K562 (cell line): ENCODE results near the gene STEEP1. TPM values are rescaled to one million over a fixed set of nuclear protein-coding genes. Genes with fewer than 3 reads are reported as not detected.
A peak's percentile ranks its signal among the peaks of the same experiment; 100 is the strongest.

Experiments used
- ATAC-seq: fragments of 200-7000 bp; cut with Tn5 transposase; 3 replicates; pipeline ENCODE4 v1.9.1; 2020; ENCODE audit warnings: moderate library complexity
- BruUV-seq: library from RNA; stranded (reverse); fragments of 400-500 nt; replicated peaks from 2 replicates; lab custom pipeline; 2021; lab: Mats Ljungman, UMichigan
- CTCF ChIA-PET: fragments of 300-600 bp; formaldehyde crosslinking; extraction: SDS; loops from one replicate; lab custom pipeline; 2021; ENCODE audit warnings: low intra/inter-chr PET ratio; lab: Yijun Ruan, JAX
- POLR2A ChIA-PET: fragments of 300-600, 350-650 bp; sonication (Branson Sonifier 250); formaldehyde crosslinking; extraction: SDS; loops from one replicate; lab custom pipeline; 2021; ENCODE audit warnings: antibody characterized with exemption, inconsistent platforms; lab: Yijun Ruan, JAX
- DNase-seq, 4 experiments: peaks; one replicate each; pipeline versions ENCODE4 v3.0.0 to v3.0.0-alpha.2; 2011 to 2018; ENCODE audit warnings: low spot score in 3 of 4, mixed read lengths in 3 of 4; ENCODE audit errors: extremely low read depth in 1 of 4
- FAIRE-seq: peaks from 2 replicates; lab custom pipeline; 2011; peaks lifted over from hg19 to GRCh38; lab: Jason Lieb, UNC
- H2AFZ ChIP-seq: 2 replicates; pipeline ENCODE4 v1.6.0; 2011; ENCODE audit warnings: low read depth, low read length, control low read depth, inconsistent platforms
- H3K27ac ChIP-seq: fragments of 200-600 bp; 3 replicates; pipeline ENCODE4 v1.8.0; 2011; ENCODE audit warnings: low read depth, mild to moderate bottlenecking, control low read depth, inconsistent platforms, low read length, moderate library complexity, mixed read lengths; ENCODE audit errors: extremely low read depth
- H3K27me3 ChIP-seq, 2 experiments: fragments of 300-600 bp in 1 of 2; 2 replicates in 1 of 2; 3 replicates in 1 of 2; pipeline versions ENCODE4 v1.6.0 to v1.8.0; 2011; ENCODE audit warnings: inconsistent platforms in 2 of 2, low read length in 2 of 2, mild to moderate bottlenecking in 1 of 2, mixed read lengths in 1 of 2, moderate library complexity in 1 of 2; ENCODE audit not compliant: control insufficient read depth in 2 of 2, insufficient read depth in 2 of 2
- H3K36me3 ChIP-seq: fragments of 300-600 bp; 3 replicates; pipeline ENCODE4 v1.8.0; 2011; ENCODE audit warnings: mild to moderate bottlenecking, low read length, inconsistent platforms; ENCODE audit not compliant: control insufficient read depth, insufficient read depth
- H3K4me1 ChIP-seq, 2 experiments: fragments of 200-600 bp in 1 of 2; replicated peaks in 1 of 2; 2 replicates in 1 of 2; 3 replicates in 1 of 2; pipeline versions ENCODE4 v1.5.1 to v1.8.0; 2011; ENCODE audit warnings: inconsistent platforms in 2 of 2, low read length in 2 of 2, mild to moderate bottlenecking in 1 of 2, mixed read lengths in 1 of 2, moderate library complexity in 1 of 2; ENCODE audit not compliant: control insufficient read depth in 2 of 2, insufficient read depth in 2 of 2
- H3K4me2 ChIP-seq: 2 replicates; pipeline ENCODE4 v1.6.1; 2011; ENCODE audit warnings: low read length, control low read depth, inconsistent platforms, mixed read lengths; ENCODE audit not compliant: insufficient read depth
- H3K4me3 ChIP-seq: fragments of 200-600 bp; sonication (generic), shearing (Covaris generic); 2 replicates; pipeline ENCODE4 v1.5.1; 2016; ENCODE audit warnings: control low read depth, inconsistent platforms
- H3K79me2 ChIP-seq: fragments of 200-600 bp; 3 replicates; pipeline ENCODE4 v1.8.0; 2011; ENCODE audit warnings: low read length, inconsistent platforms; ENCODE audit not compliant: control insufficient read depth, insufficient read depth
- H3K9ac ChIP-seq, 2 experiments: 2 replicates each; pipeline versions ENCODE4 v1.6.0 to v1.6.1; 2011; ENCODE audit warnings: low read depth in 2 of 2, low read length in 2 of 2, control low read depth in 1 of 2, inconsistent platforms in 1 of 2, mild to moderate bottlenecking in 1 of 2, mixed read lengths in 1 of 2; ENCODE audit not compliant: insufficient read depth in 1 of 2
- H3K9me1 ChIP-seq: one replicate; pipeline ENCODE4 v1.6.0; 2011; ENCODE audit warnings: inconsistent platforms, mild to moderate bottlenecking, low read length, moderate library complexity; ENCODE audit not compliant: control insufficient read depth, insufficient read depth
- H3K9me3 ChIP-seq: replicated peaks from 2 replicates; pipeline ENCODE4 v1.5.1; 2011; ENCODE audit warnings: low read depth, low read length, inconsistent platforms; ENCODE audit not compliant: control insufficient read depth, insufficient read depth
- H4K20me1 ChIP-seq: replicated peaks from 2 replicates; pipeline ENCODE4 v1.6.1; 2011; ENCODE audit warnings: low read length, inconsistent platforms, mixed read lengths; ENCODE audit not compliant: control insufficient read depth, insufficient read depth
- CREB1 ChIP-seq, 2 experiments: sonication (generic) in 1 of 2; formaldehyde crosslinking in 1 of 2; IDR thresholded peaks; 2 replicates each; pipeline versions ENCODE4 v1.6.1 to v1.8.0; 2012 to 2022; ENCODE audit warnings: inconsistent platforms in 1 of 2, mild to moderate bottlenecking in 1 of 2, missing genetic modification reagents in 1 of 2, moderate library complexity in 1 of 2
- EP400 ChIP-seq: fragments of 450-650 bp; IDR thresholded peaks from 2 replicates; pipeline ENCODE4 v1.6.1; 2017; ENCODE audit warnings: antibody characterized with exemption, mild to moderate bottlenecking, moderate library complexity
- ZKSCAN1 ChIP-seq: fragments of 150-350 bp; IDR thresholded peaks from 2 replicates; pipeline ENCODE4 v1.6.1; 2016; ENCODE audit warnings: low read depth, low read length
- ZNF316 ChIP-seq: fragments of 450-650 bp; IDR thresholded peaks from 2 replicates; pipeline ENCODE4 v1.6.1; 2016
- ZNF583 ChIP-seq: fragments of 250-450 bp; sonication (Bioruptor Pico); IDR thresholded peaks from 2 replicates; pipeline ENCODE4 v1.4.0; 2020
- WGBS: fragments of 100-300 bp; shearing (Covaris generic); methylation state at CpG from one replicate; pipeline ENCODE4 v1.1.6; 2016; ENCODE audit warnings: low coverage, mixed read lengths; ENCODE audit not compliant: insufficient coverage; ENCODE audit errors: missing lambda C conversion rate; 5-methylcytosine and 5-hydroxymethylcytosine counted together
- in situ Hi-C: fragments of 300-500 bp; cut with MboI; formaldehyde crosslinking; loops from 4 replicates; pipeline ENCODE4 v1.15.0; 2018; ENCODE audit warnings: inconsistent platforms, mixed read lengths
- intact Hi-C: fragments of 100-400 bp; cut with micrococcal nuclease; formaldehyde crosslinking; loops from 2 replicates; pipeline ENCODE4 v1.14.2; 2022
- polyA plus RNA-seq, 8 experiments: library from polyadenylated mRNA; depleted of rRNA in 4 of 8; stranded (reverse) in 5 of 8; unstranded in 3 of 8; fragments of >200 nt; fragmentation: Nextera tagmentation in 2 of 8; fragmentation: Illumina TruSeq in 1 of 8; extraction: Ambion mirVana in 2 of 8; extraction: Trizol in 1 of 8; gene quantifications; 2 replicates each; pipeline versions ENCODE4 v1.2.1 to v1.2.3, GENCODE V29; 2011 to 2014; ENCODE audit warnings: inconsistent platforms in 1 of 8, missing spikeins in 1 of 8
- total RNA-seq, 7 experiments: library from RNA; depleted of rRNA in 6 of 7; stranded (reverse); fragments of >200 nt in 6 of 7; fragmentation: Illumina TruSeq in 2 of 7; extraction: Trizol in 2 of 7; gene quantifications; 2 replicates each; pipeline versions ENCODE4 v1.2.1 to v1.2.3, GENCODE V29; 2011 to 2021; ENCODE audit warnings: low replicate concordance in 1 of 7
- TF ChIP-seq, protein P1 (sequence below): IDR thresholded peaks from 2 replicates; pipeline ENCODE4 v1.6.1; 2011; ENCODE audit warnings: borderline replicate concordance, low read depth, mild to moderate bottlenecking, moderate library complexity, low read length; ENCODE audit not compliant: insufficient read depth, poor library complexity, severe bottlenecking
- TF ChIP-seq, protein P2 (sequence below): fragments of 250-450 bp; sonication (Bioruptor Pico); IDR thresholded peaks from 2 replicates; pipeline ENCODE4 v1.4.0; 2020; ENCODE audit warnings: mild to moderate bottlenecking, moderate library complexity

The STEEP1 gene
- total and polyA plus RNA-seq, 9 of the 15 experiments (the other 6 are each of a cell fraction or from before 2014, with no cell fraction given), result 15.0 to 73.7 (median 40.3) TPM

DNA sequence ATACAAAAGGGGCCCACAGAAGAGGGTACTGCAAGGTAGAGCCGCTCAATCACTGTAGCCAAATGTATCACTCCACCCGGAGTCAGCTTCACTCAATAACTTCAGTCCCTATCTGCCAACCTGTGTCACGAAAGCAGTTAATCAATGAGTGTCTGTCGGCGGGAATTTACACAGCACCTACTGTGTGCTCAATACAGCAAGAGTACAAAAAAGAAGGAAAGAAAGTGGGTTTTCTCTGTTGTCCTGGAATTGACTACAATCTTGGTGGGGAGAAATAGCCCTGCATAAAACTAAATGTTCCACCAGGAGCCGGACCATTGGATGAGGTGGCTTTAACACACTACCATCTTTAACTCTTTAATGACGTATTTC, 41.8 kb upstream of the STEEP1 start:
- CTCF ChIA-PET, result no interaction called here
- DNase-seq, result no peak
- H3K4me3 ChIP-seq, result peak overlapping the region; percentile 84
- peak overlapping the region; percentile 99 for H2AFZ ChIP-seq
- intact Hi-C loops (loop anchor here (5.0 to 10.0 kb wide), 2 partner anchors 85 to 92 kb away; partner anchors contain the start of gene SEPTIN6), in situ Hi-C loops (no loop called here)
- 59% methylated on average over 7 of the region's 7 CpGs for WGBS
- H3K27ac ChIP-seq, result peak overlapping the region; percentile 95
- no peak for ATAC-seq
- no TSS peak for BruUV-seq
- H3K36me3 ChIP-seq, result peaks cover 24% of the 10 kb centered on the region
- POLR2A ChIA-PET, result interaction anchor here (0.9 kb wide), 1 partner anchor 10 kb away, joined by 4 read pairs; no protein-coding TSS in a partner anchor
- H3K9ac ChIP-seq, result peak overlapping the region; percentile 40 to 92; a peak in 3 of 4 replicates
- no peaks in the 10 kb centered on the region for H3K27me3 ChIP-seq
- peak; percentile 94 for TF ChIP-seq ZKSCAN1
- TF ChIP-seq ZNF583 (CRISPR knock-in tag), result no peak
- peaks cover 20% of the 10 kb centered on the region for H4K20me1 ChIP-seq
- H3K4me1 ChIP-seq, result peaks cover 7 to 12% of the 10 kb centered on the region in 2 experiments; a peak in 4 of 5 replicates
- H3K4me2 ChIP-seq, result peak overlapping the region; percentile 88
- peak; percentile 11 for FAIRE-seq
- peaks cover 47% of the 10 kb centered on the region for H3K79me2 ChIP-seq
- H3K9me1 ChIP-seq, result no peaks in the 10 kb centered on the region
- no peaks in the 10 kb centered on the region for H3K9me3 ChIP-seq

DNA sequence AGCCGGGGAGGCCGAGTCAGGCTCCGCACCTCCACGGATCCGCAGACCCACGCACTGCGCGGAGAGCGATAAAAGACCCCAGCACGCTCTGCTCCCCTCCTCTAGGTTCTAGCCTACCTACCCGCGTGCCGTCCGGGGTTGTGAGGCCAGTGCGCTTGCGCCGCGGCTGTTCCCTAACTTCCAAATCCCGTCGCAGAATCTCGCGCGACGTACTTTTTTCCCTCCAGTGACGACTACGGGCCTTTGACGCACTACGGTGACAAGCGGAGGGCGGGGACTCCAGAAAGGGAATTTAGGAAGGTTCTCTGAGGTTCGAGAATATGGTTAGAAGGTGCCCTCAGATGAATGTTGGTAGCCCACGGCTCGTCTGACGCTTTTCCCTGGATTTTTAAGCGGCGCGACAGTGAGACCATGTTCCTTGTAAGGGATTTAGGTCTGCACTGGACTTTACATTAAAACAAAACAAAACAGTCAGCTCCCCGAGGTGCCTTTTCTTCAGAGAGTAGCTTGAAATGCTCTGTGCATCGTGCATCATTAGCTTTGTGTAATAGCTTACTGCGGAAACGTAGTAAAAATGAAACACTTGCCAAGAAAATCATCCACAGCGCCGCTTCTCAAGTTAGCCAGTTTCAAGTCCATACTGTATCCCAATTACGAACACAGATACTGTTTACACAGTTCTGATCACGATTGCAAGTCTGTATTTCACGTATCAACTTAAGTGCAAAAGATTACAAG, 41.2 kb upstream of the STEEP1 start, which contains the start of gene NKRF:
Gene NKRF, minus strand, starts transcription at position 145 of the 738 bp plus-strand sequence.
- peak within 1 kb of the TSS; percentile 84 for H3K4me3 ChIP-seq
- H3K27ac ChIP-seq, result peak within 1 kb of the TSS; percentile 95
- ChIA-PET CTCF (interaction anchor here (1.3 kb wide), 1 partner anchor 123 kb away, joined by 6 read pairs; no protein-coding TSS in a partner anchor), POLR2A (interaction anchor here (0.7 to 1.3 kb wide), 4 partner anchors 8 to 23 kb away, joined by 3 to 4 read pairs (median 4); no protein-coding TSS in a partner anchor)
- ATAC-seq (peak; percentile 92), DNase-seq (peak; percentile 83 to 96 (median 86)), FAIRE-seq (peak; percentile 89)
- peaks cover 29% of the 10 kb centered on the region for H3K36me3 ChIP-seq
- peaks cover 7 to 12% of the 10 kb centered on the region in 2 experiments; a peak in 4 of 5 replicates for H3K4me1 ChIP-seq
- WGBS, result 3% methylated on average over 40 of the region's 46 CpGs
- H3K27me3 ChIP-seq, result no peaks in the 10 kb centered on the region
- peak within 1 kb of the TSS; percentile 99 for H2AFZ ChIP-seq
- intact Hi-C loops (loop anchor here (5.0 to 10.0 kb wide), 2 partner anchors 86 to 92 kb away; partner anchors contain the start of gene SEPTIN6), in situ Hi-C loops (no loop called here)
- BruUV-seq, result TSS peak; percentile 84
- H3K4me2 ChIP-seq, result peak within 1 kb of the TSS; percentile 88
- H3K9me1 ChIP-seq, result no peaks in the 10 kb centered on the region
- peak within 1 kb of the TSS; percentile 92 to 100 for H3K9ac ChIP-seq
- peaks cover 51% of the 10 kb centered on the region for H3K79me2 ChIP-seq
- H3K9me3 ChIP-seq, result no peaks in the 10 kb centered on the region
- peaks cover 20% of the 10 kb centered on the region for H4K20me1 ChIP-seq
- TF ChIP-seq ZNF316 (no peak), EP400 (peak; percentile 60; the same call in 1 of the 2 replicates), CREB1 (IDR thresholded peaks at IDR 0.05) (peak; percentile 93), CREB1 (CRISPR knock-in tag; IDR thresholded peaks at IDR 0.05) (peak; percentile 85)
- TF ChIP-seq, protein P1, sequence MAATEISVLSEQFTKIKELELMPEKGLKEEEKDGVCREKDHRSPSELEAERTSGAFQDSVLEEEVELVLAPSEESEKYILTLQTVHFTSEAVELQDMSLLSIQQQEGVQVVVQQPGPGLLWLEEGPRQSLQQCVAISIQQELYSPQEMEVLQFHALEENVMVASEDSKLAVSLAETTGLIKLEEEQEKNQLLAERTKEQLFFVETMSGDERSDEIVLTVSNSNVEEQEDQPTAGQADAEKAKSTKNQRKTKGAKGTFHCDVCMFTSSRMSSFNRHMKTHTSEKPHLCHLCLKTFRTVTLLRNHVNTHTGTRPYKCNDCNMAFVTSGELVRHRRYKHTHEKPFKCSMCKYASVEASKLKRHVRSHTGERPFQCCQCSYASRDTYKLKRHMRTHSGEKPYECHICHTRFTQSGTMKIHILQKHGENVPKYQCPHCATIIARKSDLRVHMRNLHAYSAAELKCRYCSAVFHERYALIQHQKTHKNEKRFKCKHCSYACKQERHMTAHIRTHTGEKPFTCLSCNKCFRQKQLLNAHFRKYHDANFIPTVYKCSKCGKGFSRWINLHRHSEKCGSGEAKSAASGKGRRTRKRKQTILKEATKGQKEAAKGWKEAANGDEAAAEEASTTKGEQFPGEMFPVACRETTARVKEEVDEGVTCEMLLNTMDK, result no peak
- TF ChIP-seq, protein P2, sequence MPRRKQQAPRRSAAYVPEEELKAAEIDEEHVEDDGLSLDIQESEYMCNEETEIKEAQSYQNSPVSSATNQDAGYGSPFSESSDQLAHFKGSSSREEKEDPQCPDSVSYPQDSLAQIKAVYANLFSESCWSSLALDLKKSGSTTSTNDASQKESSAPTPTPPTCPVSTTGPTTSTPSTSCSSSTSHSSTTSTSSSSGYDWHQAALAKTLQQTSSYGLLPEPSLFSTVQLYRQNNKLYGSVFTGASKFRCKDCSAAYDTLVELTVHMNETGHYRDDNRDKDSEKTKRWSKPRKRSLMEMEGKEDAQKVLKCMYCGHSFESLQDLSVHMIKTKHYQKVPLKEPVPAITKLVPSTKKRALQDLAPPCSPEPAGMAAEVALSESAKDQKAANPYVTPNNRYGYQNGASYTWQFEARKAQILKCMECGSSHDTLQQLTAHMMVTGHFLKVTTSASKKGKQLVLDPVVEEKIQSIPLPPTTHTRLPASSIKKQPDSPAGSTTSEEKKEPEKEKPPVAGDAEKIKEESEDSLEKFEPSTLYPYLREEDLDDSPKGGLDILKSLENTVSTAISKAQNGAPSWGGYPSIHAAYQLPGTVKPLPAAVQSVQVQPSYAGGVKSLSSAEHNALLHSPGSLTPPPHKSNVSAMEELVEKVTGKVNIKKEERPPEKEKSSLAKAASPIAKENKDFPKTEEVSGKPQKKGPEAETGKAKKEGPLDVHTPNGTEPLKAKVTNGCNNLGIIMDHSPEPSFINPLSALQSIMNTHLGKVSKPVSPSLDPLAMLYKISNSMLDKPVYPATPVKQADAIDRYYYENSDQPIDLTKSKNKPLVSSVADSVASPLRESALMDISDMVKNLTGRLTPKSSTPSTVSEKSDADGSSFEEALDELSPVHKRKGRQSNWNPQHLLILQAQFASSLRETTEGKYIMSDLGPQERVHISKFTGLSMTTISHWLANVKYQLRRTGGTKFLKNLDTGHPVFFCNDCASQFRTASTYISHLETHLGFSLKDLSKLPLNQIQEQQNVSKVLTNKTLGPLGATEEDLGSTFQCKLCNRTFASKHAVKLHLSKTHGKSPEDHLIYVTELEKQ (CRISPR knock-in tag), result no peak
